H9 (cell line): ENCODE data around the gene PTPRN2. TPM values are rescaled to one million over a fixed set of nuclear protein-coding genes. Genes with fewer than 3 reads are reported as not detected.
"Not testable (repeated sequence)": the region's sequence is repeated elsewhere in the genome, so short reads cannot be mapped to it uniquely, and the experiment has no call there.

Experiments
- DNase-seq: peaks from one replicate; pipeline ENCODE4 v3.0.0-alpha.2; 2017
- H2AFZ ChIP-seq: one replicate; pipeline ENCODE4 v1.6.1; 2013; ENCODE audit warnings: mild to moderate bottlenecking, low read length, control low read depth, moderate library complexity
- H2AK5ac ChIP-seq: 2 replicates; pipeline ENCODE4 v1.6.1; 2013; ENCODE audit warnings: low read length, control low read depth, mixed read lengths; ENCODE audit not compliant: insufficient read length
- H2BK120ac ChIP-seq: one replicate; pipeline ENCODE4 v1.6.1; 2013; ENCODE audit warnings: low read depth, mild to moderate bottlenecking, low read length, control low read depth, inconsistent platforms; ENCODE audit not compliant: poor library complexity, severe bottlenecking
- H2BK12ac ChIP-seq: 2 replicates; pipeline ENCODE4 v1.6.1; 2013; ENCODE audit warnings: low read length, control low read depth, mixed read lengths, low read depth; ENCODE audit not compliant: insufficient read length
- H2BK15ac ChIP-seq: 2 replicates; pipeline ENCODE4 v1.6.1; 2013; ENCODE audit warnings: low read depth, low read length, control low read depth
- H2BK20ac ChIP-seq: one replicate; pipeline ENCODE4 v1.6.1; 2013; ENCODE audit warnings: low read depth, mild to moderate bottlenecking, low read length, control low read depth, inconsistent platforms; ENCODE audit not compliant: poor library complexity, severe bottlenecking
- H2BK5ac ChIP-seq: 2 replicates; pipeline ENCODE4 v1.6.1; 2013; ENCODE audit warnings: low read length, control low read depth, mixed read lengths; ENCODE audit not compliant: insufficient read length
- H3K14ac ChIP-seq: 2 replicates; pipeline ENCODE4 v1.6.1; 2013; ENCODE audit warnings: low read length, control low read depth; ENCODE audit not compliant: insufficient read depth
- H3K18ac ChIP-seq: 2 replicates; pipeline ENCODE4 v1.6.1; 2013; ENCODE audit warnings: low read depth, mild to moderate bottlenecking, mixed read lengths, low read length, control low read depth; ENCODE audit not compliant: insufficient read length
- H3K23ac ChIP-seq: 2 replicates; pipeline ENCODE4 v1.6.1; 2013; ENCODE audit warnings: low read length, control low read depth, mixed read lengths, low read depth; ENCODE audit not compliant: insufficient read length
- H3K23me2 ChIP-seq: 2 replicates; pipeline ENCODE4 v1.6.1; 2013; ENCODE audit warnings: low read depth, mild to moderate bottlenecking, mixed read lengths, low read length, control low read depth; ENCODE audit not compliant: insufficient read length, poor library complexity, severe bottlenecking
- H3K27ac ChIP-seq: 2 replicates; pipeline ENCODE4 v1.5.1; 2013; ENCODE audit warnings: low read length, control low read depth, mixed read lengths, low read depth; ENCODE audit not compliant: insufficient read length
- H3K27me3 ChIP-seq: 2 replicates; pipeline ENCODE4 v1.6.1; 2013; ENCODE audit warnings: low read length, control low read depth, inconsistent platforms; ENCODE audit not compliant: insufficient read depth
- H3K4ac ChIP-seq: 2 replicates; pipeline ENCODE4 v1.6.1; 2013; ENCODE audit warnings: low read depth, mild to moderate bottlenecking, control low read depth, inconsistent platforms, low read length, moderate library complexity
- H3K4me1 ChIP-seq: 2 replicates; pipeline ENCODE4 v1.6.1; 2013; ENCODE audit warnings: low read length, control low read depth, inconsistent platforms; ENCODE audit not compliant: insufficient read depth
- H3K4me2 ChIP-seq: 2 replicates; pipeline ENCODE4 v1.6.1; 2013; ENCODE audit warnings: low read length, control low read depth, mixed read lengths; ENCODE audit not compliant: insufficient read length, insufficient read depth
- H3K56ac ChIP-seq: 2 replicates; pipeline ENCODE4 v1.6.1; 2013; ENCODE audit warnings: low read depth, mild to moderate bottlenecking, mixed read lengths, low read length, control low read depth; ENCODE audit not compliant: insufficient read length
- H3K79me1 ChIP-seq: 2 replicates; pipeline ENCODE4 v1.6.1; 2013; ENCODE audit warnings: low read depth, mild to moderate bottlenecking, moderate library complexity, low read length, control low read depth, inconsistent platforms; ENCODE audit not compliant: insufficient read depth, poor library complexity, severe bottlenecking
- H3K79me2 ChIP-seq: 2 replicates; pipeline ENCODE4 v1.6.1; 2013; ENCODE audit warnings: low read length, control low read depth, inconsistent platforms; ENCODE audit not compliant: insufficient read depth
- H3K9ac ChIP-seq: 2 replicates; pipeline ENCODE4 v1.6.1; 2013; ENCODE audit warnings: low read length, control low read depth, mixed read lengths; ENCODE audit not compliant: insufficient read length; ENCODE audit errors: extremely low read depth
- H3K9me3 ChIP-seq: one replicate; pipeline ENCODE4 v1.6.1; 2013; ENCODE audit warnings: low read depth, low read length, inconsistent platforms; ENCODE audit not compliant: control insufficient read depth
- H3T11ph ChIP-seq: one replicate; pipeline ENCODE4 v1.6.1; 2013; ENCODE audit warnings: mild to moderate bottlenecking, low read length, control low read depth, inconsistent platforms
- H4K20me1 ChIP-seq: one replicate; pipeline ENCODE4 v1.6.1; 2013; ENCODE audit not compliant: control insufficient read depth, insufficient read length, insufficient read depth
- H4K5ac ChIP-seq: 2 replicates; pipeline ENCODE4 v1.6.1; 2013; ENCODE audit warnings: low read depth, mild to moderate bottlenecking, mixed read lengths, low read length, control low read depth; ENCODE audit not compliant: insufficient read length
- H4K8ac ChIP-seq: replicated peaks from 2 replicates; pipeline ENCODE4 v1.6.1; 2013; ENCODE audit warnings: low read length, control low read depth, mixed read lengths, low read depth; ENCODE audit not compliant: insufficient read length
- H4K91ac ChIP-seq: 2 replicates; pipeline ENCODE4 v1.6.1; 2013; ENCODE audit warnings: low read depth, mild to moderate bottlenecking, moderate library complexity, mixed read lengths, low read length, control low read depth; ENCODE audit not compliant: insufficient read length
- H3K27ac Mint-ChIP-seq, 3 experiments: 2 replicates in 2 of 3; 3 replicates in 1 of 3; pipeline ENCODE4 v1.8.0; 2020 to 2021; ENCODE audit warnings: mixed read lengths in 3 of 3, mild to moderate bottlenecking in 1 of 3, moderate library complexity in 1 of 3
- H3K27me3 Mint-ChIP-seq: 2 replicates; pipeline ENCODE4 v1.8.0; 2021; ENCODE audit warnings: low read depth, mild to moderate bottlenecking, moderate library complexity, mixed read lengths
- H3K36me3 Mint-ChIP-seq, 3 experiments: 2 replicates in 2 of 3; 3 replicates in 1 of 3; pipeline ENCODE4 v1.8.0; 2020 to 2021; ENCODE audit warnings: low read depth in 3 of 3, mixed read lengths in 3 of 3; ENCODE audit not compliant: insufficient read depth in 1 of 3
- H3K4me1 Mint-ChIP-seq, 2 experiments: 2 replicates each; pipeline ENCODE4 v1.8.0; 2020; ENCODE audit warnings: mixed read lengths in 2 of 2
- H3K4me3 Mint-ChIP-seq, 2 experiments: 2 replicates in 1 of 2; 3 replicates in 1 of 2; pipeline ENCODE4 v1.8.0; 2020 to 2021; ENCODE audit warnings: mild to moderate bottlenecking in 2 of 2, mixed read lengths in 2 of 2, moderate library complexity in 1 of 2
- H3K9me3 Mint-ChIP-seq, 2 experiments: 2 replicates in 1 of 2; 3 replicates in 1 of 2; pipeline ENCODE4 v1.8.0; 2020; ENCODE audit warnings: mild to moderate bottlenecking in 2 of 2, mixed read lengths in 2 of 2, moderate library complexity in 1 of 2
- WGBS: extraction: QIAGEN DNeasy Blood & Tissue Kit; methylation state at CpG from one replicate; pipeline ENCODE4 v1.1.7; 2013; ENCODE audit warnings: missing lambda C conversion rate, low lambda C conversion rate, mixed read lengths; ENCODE audit not compliant: insufficient read length; ENCODE audit errors: extremely low coverage; 5-methylcytosine and 5-hydroxymethylcytosine counted together
- total RNA-seq: library from RNA; stranded (reverse); gene quantifications from 2 replicates; pipeline ENCODE4 v1.2.1, GENCODE V29; 2021

PTPRN2 gene
- total RNA-seq, 1 experiment from 2014 or later: 5.2 TPM

DNA sequence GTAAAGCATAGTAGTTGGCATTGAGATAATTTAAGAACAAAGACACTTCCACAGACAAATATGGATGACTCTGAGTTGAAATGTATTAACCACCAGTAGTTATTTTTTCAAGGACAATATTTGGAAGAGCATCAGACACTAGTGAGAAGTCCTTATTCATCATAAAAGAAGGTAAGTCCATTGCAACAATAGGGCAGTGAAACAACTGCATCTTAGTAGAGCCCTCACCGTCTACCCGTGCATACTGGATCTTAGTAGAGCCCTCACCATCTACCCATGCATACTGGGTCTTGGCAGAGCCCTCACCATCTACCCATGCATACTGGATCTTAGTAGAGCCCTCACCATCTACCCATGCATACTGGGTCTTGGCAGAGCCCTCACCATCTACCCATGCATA, 892.0 kb downstream of the PTPRN2 start:
- H3K9ac ChIP-seq, H4K20me1 ChIP-seq, H2AK5ac ChIP-seq, DNase-seq, H3K27ac Mint-ChIP-seq, H3T11ph ChIP-seq, H3K56ac ChIP-seq, H2BK12ac ChIP-seq, H3K4me2 ChIP-seq, H2BK20ac ChIP-seq, H3K79me2 ChIP-seq, H4K8ac ChIP-seq, H3K4ac ChIP-seq, H2BK5ac ChIP-seq, H3K9me3 ChIP-seq, H4K91ac ChIP-seq, H3K36me3 Mint-ChIP-seq, H3K23ac ChIP-seq, H4K5ac ChIP-seq, H3K4me3 Mint-ChIP-seq, H3K27ac ChIP-seq, H3K18ac ChIP-seq, H3K14ac ChIP-seq, H3K4me1 ChIP-seq, H2AFZ ChIP-seq, H2BK15ac ChIP-seq, H2BK120ac ChIP-seq, H3K9me3 Mint-ChIP-seq, H3K79me1 ChIP-seq: not testable (repeated sequence)
- Histone ChIP-seq H3K27me3 (peaks cover 27% of the 10 kb centered on the region), H3K23me2 (peaks cover 15% of the 10 kb centered on the region)
- Mint-ChIP-seq H3K27me3 (peaks cover 78% of the 10 kb centered on the region), H3K4me1 (peaks cover 10 to 15% of the 10 kb centered on the region in 2 experiments)
- no CpG with 5 or more reads among the region's 2 CpGs for WGBS
